Measurements from ENCODE around the gene PRKCH. TPM values are rescaled to one million over a fixed set of nuclear protein-coding genes. Genes with fewer than 3 reads are reported as not detected.

Gene PRKCH
- total RNA-seq, 1 donor from 2014 or later = 8.4 TPM

GRCh38 chr14:61341275-61342206 is 20.2 kb downstream of the PRKCH start:
- Histone ChIP-seq H3K4me3 (ENCODE audit: low read depth, low read length) (no peak overlapping the region), H3K36me3 (ENCODE audit: control insufficient read depth, insufficient read depth, low read length) (no peaks in the 10 kb centered on the region), H3K27me3 (ENCODE audit: control insufficient read depth, insufficient read depth, low read length) (no peaks in the 10 kb centered on the region)
- TF ChIP-seq, protein P1, sequence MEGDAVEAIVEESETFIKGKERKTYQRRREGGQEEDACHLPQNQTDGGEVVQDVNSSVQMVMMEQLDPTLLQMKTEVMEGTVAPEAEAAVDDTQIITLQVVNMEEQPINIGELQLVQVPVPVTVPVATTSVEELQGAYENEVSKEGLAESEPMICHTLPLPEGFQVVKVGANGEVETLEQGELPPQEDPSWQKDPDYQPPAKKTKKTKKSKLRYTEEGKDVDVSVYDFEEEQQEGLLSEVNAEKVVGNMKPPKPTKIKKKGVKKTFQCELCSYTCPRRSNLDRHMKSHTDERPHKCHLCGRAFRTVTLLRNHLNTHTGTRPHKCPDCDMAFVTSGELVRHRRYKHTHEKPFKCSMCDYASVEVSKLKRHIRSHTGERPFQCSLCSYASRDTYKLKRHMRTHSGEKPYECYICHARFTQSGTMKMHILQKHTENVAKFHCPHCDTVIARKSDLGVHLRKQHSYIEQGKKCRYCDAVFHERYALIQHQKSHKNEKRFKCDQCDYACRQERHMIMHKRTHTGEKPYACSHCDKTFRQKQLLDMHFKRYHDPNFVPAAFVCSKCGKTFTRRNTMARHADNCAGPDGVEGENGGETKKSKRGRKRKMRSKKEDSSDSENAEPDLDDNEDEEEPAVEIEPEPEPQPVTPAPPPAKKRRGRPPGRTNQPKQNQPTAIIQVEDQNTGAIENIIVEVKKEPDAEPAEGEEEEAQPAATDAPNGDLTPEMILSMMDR (IDR thresholded peaks at IDR 0.05; ENCODE audit: insufficient read depth, low read length, poor library complexity, severe bottlenecking) = no peak
- no peak for DNase-seq (ENCODE audit: low read depth)

GRCh38 chr14:61342486-61342885 is 21.1 kb downstream of the PRKCH start:
- TF ChIP-seq, protein P1 (IDR thresholded peaks at IDR 0.05; ENCODE audit: insufficient read depth, low read length, poor library complexity, severe bottlenecking) = no peak
- Histone ChIP-seq H3K27me3 (ENCODE audit: control insufficient read depth, insufficient read depth, low read length) (no peaks in the 10 kb centered on the region), H3K4me3 (ENCODE audit: low read depth, low read length) (no peak overlapping the region), H3K36me3 (ENCODE audit: control insufficient read depth, insufficient read depth, low read length) (no peaks in the 10 kb centered on the region)
- no peak for DNase-seq (ENCODE audit: low read depth)

DNA sequence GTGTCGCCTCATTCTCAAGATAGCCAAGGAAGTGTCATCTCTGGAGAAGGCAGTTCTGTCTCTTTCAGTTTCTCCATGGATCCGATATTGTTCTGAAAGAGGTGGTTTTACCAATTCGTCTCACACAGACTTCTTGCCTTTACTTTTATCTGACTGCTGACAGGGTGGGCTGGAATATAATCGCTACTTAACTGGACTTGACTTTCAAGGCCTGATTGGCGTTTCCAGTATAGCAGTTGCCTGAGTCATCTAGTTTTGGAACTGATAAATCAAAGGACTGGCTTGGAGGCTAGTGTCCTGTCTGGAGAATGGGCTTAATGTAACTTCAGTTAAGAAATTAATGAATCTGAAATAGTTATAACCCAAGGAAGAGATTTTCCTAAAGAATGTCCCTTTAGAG is 21.6 kb downstream of the PRKCH start:
- no peak for DNase-seq (ENCODE audit: low read depth)
- Histone ChIP-seq H3K27me3 (ENCODE audit: control insufficient read depth, insufficient read depth, low read length) (no peaks in the 10 kb centered on the region), H3K4me3 (ENCODE audit: low read depth, low read length) (no peak overlapping the region), H3K36me3 (ENCODE audit: control insufficient read depth, insufficient read depth, low read length) (no peaks in the 10 kb centered on the region)
- TF ChIP-seq, protein P1 (IDR thresholded peaks at IDR 0.05; ENCODE audit: insufficient read depth, low read length, poor library complexity, severe bottlenecking) = no peak

DNA sequence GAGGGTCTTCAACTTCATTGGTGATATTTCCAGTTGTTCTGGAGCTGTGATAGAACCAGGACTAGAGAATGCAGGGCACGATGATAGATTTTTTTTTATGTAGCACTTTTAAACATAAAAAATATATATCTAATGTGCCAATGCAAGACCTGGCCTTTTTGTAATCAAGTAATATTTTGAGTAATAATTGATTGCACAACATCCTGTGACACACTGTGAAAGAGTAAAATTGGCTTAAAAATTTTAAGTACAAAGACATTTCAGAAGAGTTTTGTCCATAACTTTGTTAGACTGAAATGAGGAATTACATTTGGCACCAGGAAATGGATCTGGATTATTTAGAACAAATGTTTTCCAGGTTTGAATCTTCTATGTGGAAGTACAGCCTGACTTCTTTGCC is 22.1 kb downstream of the PRKCH start:
- no peak for DNase-seq (ENCODE audit: low read depth)
- no peak overlapping the region for H3K4me3 ChIP-seq (ENCODE audit: low read depth, low read length)
- no peaks in the 10 kb centered on the region for H3K36me3 ChIP-seq (ENCODE audit: control insufficient read depth, insufficient read depth, low read length)
- TF ChIP-seq, protein P1 (IDR thresholded peaks at IDR 0.05; ENCODE audit: insufficient read depth, low read length, poor library complexity, severe bottlenecking) = no peak
- H3K27me3 ChIP-seq (ENCODE audit: control insufficient read depth, insufficient read depth, low read length) = no peaks in the 10 kb centered on the region

- no peak overlapping the region for H3K4me3 ChIP-seq (ENCODE audit: low read depth, low read length)
- H3K36me3 ChIP-seq (ENCODE audit: control insufficient read depth, insufficient read depth, low read length) = no peaks in the 10 kb centered on the region
- no peaks in the 10 kb centered on the region for H3K27me3 ChIP-seq (ENCODE audit: control insufficient read depth, insufficient read depth, low read length)
- no peak for DNase-seq (ENCODE audit: low read depth)
- TF ChIP-seq, protein P1 (IDR thresholded peaks at IDR 0.05; ENCODE audit: insufficient read depth, low read length, poor library complexity, severe bottlenecking) = no peak
Observed at GRCh38 chr14:61343991-61344405, 22.6 kb downstream of the PRKCH start.
